OCI-LY7 (cell line): ENCODE measurements around the gene ZNF516. TPM values are rescaled to one million over a fixed set of nuclear protein-coding genes. Genes with fewer than 3 reads are reported as not detected.

Experiments used
- BruUV-seq: library from RNA; stranded (reverse); fragments of 400-500 nt; replicated peaks from 2 replicates; lab custom pipeline; 2021; lab: Mats Ljungman, UMichigan
- CTCF ChIA-PET: fragments of 300-600 bp; sonication (Branson Sonifier 250); formaldehyde crosslinking; loops from one replicate; lab custom pipeline; 2022; ENCODE audit warnings: antibody characterized with exemption; ENCODE audit not compliant: unreplicated experiment; lab: Charles Lee
- POLR2A ChIA-PET: fragments of 300-600 bp; sonication (Branson Sonifier 250); formaldehyde crosslinking; loops from one replicate; lab custom pipeline; 2022; ENCODE audit warnings: antibody characterized with exemption; lab: Charles Lee
- DNase-seq: peaks from one replicate; pipeline ENCODE4 v3.0.0-alpha.2; 2015; ENCODE audit warnings: low spot score
- H2AFZ ChIP-seq: fragments of 200-600 bp; sonication (generic), shearing (Covaris generic); 2 replicates; pipeline ENCODE4 v1.6.1; 2014; ENCODE audit warnings: mild to moderate bottlenecking, antibody characterized with exemption, low read length, moderate library complexity
- H3K27ac ChIP-seq: fragments of 200-600 bp; sonication (generic); 2 replicates; pipeline ENCODE4 v1.5.1; 2014; ENCODE audit warnings: mixed run types, low read depth, mild to moderate bottlenecking, moderate library complexity, low read length, inconsistent platforms; ENCODE audit not compliant: poor library complexity, severe bottlenecking
- H3K36me3 ChIP-seq: fragments of 200-600 bp; sonication (generic); 2 replicates; pipeline ENCODE4 v1.6.1; 2014; ENCODE audit warnings: mild to moderate bottlenecking, antibody characterized with exemption, low read length, moderate library complexity, mixed read lengths; ENCODE audit not compliant: insufficient read depth
- H3K4me1 ChIP-seq: fragments of 200-600 bp; sonication (generic); 2 replicates; pipeline ENCODE4 v1.5.1; 2014; ENCODE audit warnings: mild to moderate bottlenecking, low read length; ENCODE audit not compliant: insufficient read depth, poor library complexity, severe bottlenecking
- H3K4me2 ChIP-seq: fragments of 200-600 bp; sonication (generic); 2 replicates; pipeline ENCODE4 v1.6.1; 2014; ENCODE audit warnings: mild to moderate bottlenecking, low read length
- H3K4me3 ChIP-seq: fragments of 200-600 bp; sonication (generic); 2 replicates; pipeline ENCODE4 v1.5.1; 2014; ENCODE audit warnings: mild to moderate bottlenecking, low read depth, low read length; ENCODE audit not compliant: poor library complexity, severe bottlenecking
- H3K79me2 ChIP-seq: fragments of 200-600 bp; sonication (generic); 2 replicates; pipeline ENCODE4 v1.6.1; 2016; ENCODE audit warnings: low read depth, mild to moderate bottlenecking, low read length, moderate library complexity, mixed read lengths; ENCODE audit not compliant: insufficient read depth
- H3K9me2 ChIP-seq: fragments of 200-600 bp; sonication (generic); 2 replicates; pipeline ENCODE4 v1.6.1; 2016; ENCODE audit warnings: mild to moderate bottlenecking, low read length, mixed read lengths; ENCODE audit not compliant: insufficient read depth
- H3K9me3 ChIP-seq: fragments of 200-600 bp; sonication (generic); 2 replicates; pipeline ENCODE4 v1.6.1; 2014; ENCODE audit warnings: mild to moderate bottlenecking, mixed run types, low read length, mixed read lengths
- H4K20me1 ChIP-seq: fragments of 200-600 bp; sonication (generic); 2 replicates; pipeline ENCODE4 v1.6.1; 2014; ENCODE audit warnings: mild to moderate bottlenecking, antibody characterized with exemption, low read length, moderate library complexity, mixed read lengths; ENCODE audit not compliant: insufficient read depth
- CTCF ChIP-seq: fragments of 200-600 bp; sonication (generic); conservative IDR thresholded peaks from 2 replicates; pipeline ENCODE4 v1.5.1; 2014; ENCODE audit warnings: mild to moderate bottlenecking, antibody characterized with exemption, low read length, moderate library complexity, mixed read lengths
- EZH2phosphoT487 ChIP-seq: fragments of 200-600 bp; sonication (generic); IDR thresholded peaks from 2 replicates; pipeline ENCODE4 v1.6.1; 2018; ENCODE audit warnings: low read depth, borderline replicate concordance, mild to moderate bottlenecking, mixed run types, antibody characterized with exemption, low read length, moderate library complexity, mixed read lengths
- intact Hi-C: fragments of 100-400 bp; cut with micrococcal nuclease; formaldehyde crosslinking; loops from one replicate; pipeline ENCODE4 v1.10.0; 2022; ENCODE audit not compliant: unreplicated experiment
- total RNA-seq, 2 experiments: library from RNA; depleted of rRNA in 1 of 2; stranded (reverse); fragments of >200 nt in 1 of 2; shearing (Covaris generic) in 1 of 2; gene quantifications; 2 replicates each; pipeline ENCODE4 v1.2.3, GENCODE V29; 2014 to 2022

The ZNF516 gene
- total RNA-seq, 2 experiments from 2014 or later: 16.2 to 32.3 TPM

- intact Hi-C loops: no loop called here
- POLR2A ChIA-PET: no interaction called here
- BruUV-seq: no TSS peak
Measured at GRCh38 chr18:76463872-76464271, 31.2 kb downstream of the ZNF516 start.

DNA sequence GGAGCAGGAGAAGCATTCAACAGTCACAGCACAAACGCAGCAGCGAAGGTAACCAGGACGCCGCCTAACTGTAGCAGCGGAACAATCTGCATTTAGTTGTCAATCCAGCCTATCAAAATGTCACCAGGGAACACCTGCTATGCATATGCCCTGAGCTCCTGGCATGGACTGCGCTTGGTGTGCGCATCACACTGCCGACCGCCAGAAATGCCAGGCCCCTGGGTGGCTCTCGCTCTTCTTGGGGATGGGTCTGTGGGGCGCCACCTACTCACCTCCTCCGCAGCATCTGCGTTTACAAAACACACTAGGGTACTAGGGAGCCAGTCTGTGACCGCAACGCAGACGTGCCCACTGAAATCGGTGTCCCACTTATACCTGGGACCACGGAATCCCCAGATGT is 31.7 kb downstream of the ZNF516 start:
- DNase-seq: no peak
- no peak for TF ChIP-seq CTCF
- TF ChIP-seq EZH2phosphoT487: no peak
- no peak overlapping the region for H3K27ac ChIP-seq
- no peaks in the 10 kb centered on the region for H3K9me2 ChIP-seq
- intact Hi-C loops: no loop called here
- no peak overlapping the region for H2AFZ ChIP-seq
- no peak overlapping the region for H3K4me2 ChIP-seq
- no peaks in the 10 kb centered on the region for H3K9me3 ChIP-seq
- H3K4me1 ChIP-seq: peaks cover 10% of the 10 kb centered on the region
- CTCF ChIA-PET: no interaction called here
- POLR2A ChIA-PET: no interaction called here
- H3K4me3 ChIP-seq: no peak overlapping the region
- BruUV-seq: no TSS peak
- 0 out of 2 replicates have a peak, but pooled peaks cover 4% of the 10 kb centered on the region for H4K20me1 ChIP-seq
- H3K36me3 ChIP-seq: no peaks in the 10 kb centered on the region
- H3K79me2 ChIP-seq: peaks cover 34% of the 10 kb centered on the region

More at GRCh38 chr18:76463872-76464271, 31.2 kb downstream of the ZNF516 start:
- Histone ChIP-seq H3K4me3 (no peak overlapping the region), H3K9me3 (no peaks in the 10 kb centered on the region), H3K9me2 (no peaks in the 10 kb centered on the region), H3K36me3 (peaks cover 5% of the 10 kb centered on the region), H3K79me2 (peaks cover 39% of the 10 kb centered on the region), H3K27ac (no peak overlapping the region), H3K4me2 (no peak overlapping the region), H4K20me1 (0 out of 2 replicates have a peak, but pooled peaks cover 4% of the 10 kb centered on the region), H2AFZ (no peak overlapping the region), H3K4me1 (peaks cover 10% of the 10 kb centered on the region)
- CTCF ChIA-PET: no interaction called here
- no peak for DNase-seq
- no peak for TF ChIP-seq CTCF
- TF ChIP-seq EZH2phosphoT487: no peak

DNA sequence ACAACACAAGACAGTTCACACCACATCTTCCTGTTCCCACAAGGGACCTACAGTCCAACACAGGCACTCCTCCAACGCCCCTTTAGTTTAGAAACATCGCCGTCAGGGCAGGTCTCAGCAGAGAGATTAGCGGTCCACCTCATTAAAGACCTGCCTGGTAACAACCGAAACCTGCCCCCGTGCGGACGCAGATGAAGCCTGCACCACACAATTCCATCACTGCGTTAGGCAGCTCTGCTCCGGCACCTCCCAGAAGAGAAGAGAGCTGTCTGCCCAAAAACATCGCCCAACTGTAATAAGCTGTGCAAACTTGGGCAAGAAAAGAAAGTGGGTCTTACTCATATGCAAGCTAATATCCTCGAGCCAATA is 32.7 kb downstream of the ZNF516 start:
- H3K9me3 ChIP-seq: no peaks in the 10 kb centered on the region
- ChIA-PET POLR2A (interaction anchor here (0.8 kb wide), 1 partner anchor 11 kb away, joined by 4 read pairs; no protein-coding TSS in a partner anchor), CTCF (no interaction called here)
- H3K9me2 ChIP-seq: no peaks in the 10 kb centered on the region
- intact Hi-C loops: no loop called here
- no peak overlapping the region for H2AFZ ChIP-seq
- TF ChIP-seq CTCF: no peak
- TF ChIP-seq EZH2phosphoT487: no peak
- no peak for DNase-seq
- peaks cover 23% of the 10 kb centered on the region for H3K79me2 ChIP-seq
- BruUV-seq: no TSS peak
- H3K4me2 ChIP-seq: no peak overlapping the region
- H3K36me3 ChIP-seq: no peaks in the 10 kb centered on the region
- no peak overlapping the region for H3K27ac ChIP-seq
- H3K4me3 ChIP-seq: no peak overlapping the region
- H3K4me1 ChIP-seq: peaks cover 1% of the 10 kb centered on the region
- no peaks in the 10 kb centered on the region for H4K20me1 ChIP-seq
